ENCODE measurements around the gene ZNF609. TPM values are rescaled to one million over a fixed set of nuclear protein-coding genes. Genes with fewer than 3 reads are reported as not detected.

The ZNF609 gene
- total RNA-seq, 1 experiment from 2014 or later: 31.0 TPM

GRCh38 chr15:64691896-64692565 lies 231.7 kb downstream of the ZNF609 start:
- TF ChIP-seq CEBPB (IDR thresholded peaks at IDR 0.05; ENCODE audit: low read depth) (no peak), POLR2AphosphoS5 (IDR thresholded peaks at IDR 0.05; ENCODE audit: low read depth, low read length) (no peak), FOSL1 (IDR thresholded peaks at IDR 0.05; ENCODE audit: low read depth) (no peak), ZBTB33 (IDR thresholded peaks at IDR 0.05; ENCODE audit: extremely low read depth, insufficient replicate concordance, low read length) (no peak), POLR2A (IDR thresholded peaks at IDR 0.05; ENCODE audit: borderline replicate concordance, extremely low read depth, insufficient read depth, insufficient read length) (no peak), EGR1 (IDR thresholded peaks at IDR 0.05; ENCODE audit: low read depth) (no peak), CTCF (IDR thresholded peaks at IDR 0.05 in 2 of 3, conservative IDR thresholded peaks at IDR 0.05 in 1 of 3; ENCODE audit: borderline replicate concordance in 1 of 3, insufficient read depth in 1 of 3, low read depth in 2 of 3, low read length in 2 of 3) (no peak)
- Histone ChIP-seq H3K27ac (ENCODE audit: low read depth, low read length) (no peak overlapping the region), H3K9me2 (ENCODE audit: insufficient read depth) (no peaks in the 10 kb centered on the region), H3K9ac (ENCODE audit: low read length) (no peak overlapping the region), H2AFZ (ENCODE audit: low read depth, low read length, poor library complexity, severe bottlenecking) (no peak overlapping the region), H3K36me3 (ENCODE audit: control insufficient read depth in 1 of 2, insufficient read depth in 2 of 2, low read length in 2 of 2) (peaks cover 15 to 33% of the 10 kb centered on the region in 2 experiments; a peak in 3 of 4 replicates), H3K4me3 (replicated peaks in 1 of 2; ENCODE audit: low read depth in 1 of 2, low read length in 2 of 2) (no peak overlapping the region), H3K27me3 (ENCODE audit: insufficient read depth, low read length) (no peaks in the 10 kb centered on the region), H3K4me1 (ENCODE audit: control insufficient read depth in 1 of 2, insufficient read depth in 2 of 2, low read length in 2 of 2) (peaks cover 0 to under 1% of the 10 kb centered on the region in 2 experiments; a peak in 1 of 4 replicates), H3K79me2 (ENCODE audit: insufficient read depth, low read length) (peaks cover 27% of the 10 kb centered on the region), H4K20me1 (ENCODE audit: insufficient read depth) (no peaks in the 10 kb centered on the region), H3K9me3 (ENCODE audit: control insufficient read depth in 1 of 2, insufficient read depth in 1 of 2, low read depth in 1 of 2, low read length in 2 of 2) (no peaks in the 10 kb centered on the region), H3K4me2 (ENCODE audit: low read length) (no peak overlapping the region)
- ChIA-PET POLR2A (interaction anchor here (0.7 kb wide), 1 partner anchor 178 kb away, joined by 6 read pairs; no protein-coding TSS in a partner anchor), RAD21 (ENCODE audit: low non-redundant PET in 1 of 2, low total read pairs in 2 of 2, uncharacterized antibody in 2 of 2, unreplicated experiment in 2 of 2) (no interaction called here), CTCF (interaction anchor here (3.0 kb wide), 1 partner anchor 36 kb away, joined by 17 read pairs; no protein-coding TSS in a partner anchor)
- BruUV-seq (replicated peaks): no TSS peak
- intact Hi-C loops (cut with micrococcal nuclease): no loop called here
- DNase-seq (ENCODE audit: low read depth, low spot score): no peak
- no peak for ATAC-seq
